ENCODE results near the gene PPP2R2D. TPM values are rescaled to one million over a fixed set of nuclear protein-coding genes. Genes with fewer than 3 reads are reported as not detected.

PPP2R2D gene
- total and polyA plus RNA-seq, 4 donors, result 15.6 to 51.4 (median 22.0) TPM

- ATAC-seq (ENCODE audit: insufficient read depth, low FRiP score) (no peak), DNase-seq (no peak)
- TF ChIP-seq CTCF (IDR thresholded peaks at IDR 0.05; ENCODE audit: control extremely low read depth, extremely low read depth), result no peak
- peaks cover 0 to 9% (median 0%) of the 10 kb centered on the region in 5 donors for H3K4me1 ChIP-seq (ENCODE audit: control insufficient read depth in 5 of 5, insufficient read depth in 5 of 5, low read length in 5 of 5)
- no peaks in the 10 kb centered on the region for H3K27me3 ChIP-seq (ENCODE audit: control insufficient read depth in 3 of 3, insufficient read depth in 3 of 3, low read length in 2 of 3)
- H3K36me3 ChIP-seq (ENCODE audit: control insufficient read depth in 4 of 4, insufficient read depth in 4 of 4, low read length in 4 of 4), result peaks cover 5 to 33% (median 30%) of the 10 kb centered on the region in 4 donors
- no peak overlapping the region for H3K9ac ChIP-seq (ENCODE audit: insufficient read depth in 1 of 2, low read length in 2 of 2)
- no peak overlapping the region for H3K4me3 ChIP-seq
- WGBS, 2 donors, result 95 to 96% methylated on average over 20 of the region's 20 CpGs
- no peaks in the 10 kb centered on the region for H3K9me3 ChIP-seq (ENCODE audit: control insufficient read depth in 4 of 4, insufficient read depth in 3 of 4, low read length in 3 of 4)
- H3K27ac ChIP-seq (ENCODE audit: low read depth in 1 of 2, low read length in 1 of 2), result no peak overlapping the region
These were observed 37.0 kb downstream of the PPP2R2D start for GRCh38 chr10:131937836-131938235.

- Histone ChIP-seq H3K9me3 (ENCODE audit: control insufficient read depth in 4 of 4, insufficient read depth in 3 of 4, low read length in 3 of 4) (no peaks in the 10 kb centered on the region), H3K36me3 (ENCODE audit: control insufficient read depth in 4 of 4, insufficient read depth in 4 of 4, low read length in 4 of 4) (peaks cover 5 to 33% (median 30%) of the 10 kb centered on the region in 4 donors), H3K27me3 (ENCODE audit: control insufficient read depth in 3 of 3, insufficient read depth in 3 of 3, low read length in 2 of 3) (no peaks in the 10 kb centered on the region), H3K4me3 (no peak overlapping the region), H3K9ac (ENCODE audit: insufficient read depth in 1 of 2, low read length in 2 of 2) (no peak overlapping the region), H3K27ac (ENCODE audit: low read depth in 1 of 2, low read length in 1 of 2) (no peak overlapping the region), H3K4me1 (ENCODE audit: control insufficient read depth in 5 of 5, insufficient read depth in 5 of 5, low read length in 5 of 5) (peaks cover 0 to 9% (median 0%) of the 10 kb centered on the region in 5 donors)
- no peak for TF ChIP-seq CTCF (IDR thresholded peaks at IDR 0.05; ENCODE audit: control extremely low read depth, extremely low read depth)
- ATAC-seq (ENCODE audit: insufficient read depth, low FRiP score) (no peak), DNase-seq (no peak)
- 98% methylated on average over 10 of the region's 10 CpGs for WGBS, 2 donors
These were observed 37.9 kb downstream of the PPP2R2D start for GRCh38 chr10:131938681-131939080.

- Histone ChIP-seq H3K36me3 (ENCODE audit: control insufficient read depth in 4 of 4, insufficient read depth in 4 of 4, low read length in 4 of 4) (peaks cover 5 to 40% (median 34%) of the 10 kb centered on the region in 4 donors), H3K4me3 (no peak overlapping the region), H3K9me3 (ENCODE audit: control insufficient read depth in 4 of 4, insufficient read depth in 3 of 4, low read length in 3 of 4) (no peaks in the 10 kb centered on the region), H3K4me1 (ENCODE audit: control insufficient read depth in 5 of 5, insufficient read depth in 5 of 5, low read length in 5 of 5) (peaks cover 0 to 2% (median 0%) of the 10 kb centered on the region in 5 donors), H3K9ac (ENCODE audit: insufficient read depth in 1 of 2, low read length in 2 of 2) (no peak overlapping the region), H3K27me3 (ENCODE audit: control insufficient read depth in 3 of 3, insufficient read depth in 3 of 3, low read length in 2 of 3) (no peaks in the 10 kb centered on the region), H3K27ac (ENCODE audit: low read depth in 1 of 2, low read length in 1 of 2) (no peak overlapping the region)
- ATAC-seq (ENCODE audit: insufficient read depth, low FRiP score) (no peak), DNase-seq (no peak)
- 100% methylated on average over 1 of the region's 1 CpG for WGBS, 2 donors
- TF ChIP-seq CTCF (IDR thresholded peaks at IDR 0.05; ENCODE audit: control extremely low read depth, extremely low read depth), result no peak
These were observed 41.6 kb downstream of the PPP2R2D start for GRCh38 chr10:131942455-131942854.

Measured in lung (tissue), 12 donors.